T47D (cell line): Measurements from ENCODE around the gene TIGD4.
A peak's percentile ranks its signal among the peaks of the same experiment; 100 is the strongest.

ENCODE experiments used
- DNase-seq, 2 experiments: peaks; one replicate each; pipeline versions ENCODE4 v3.0.0 to v3.0.0-alpha.2; 2011 to 2012; ENCODE audit warnings: low read depth in 1 of 2, low spot score in 1 of 2
- JUND ChIP-seq: IDR thresholded peaks from 2 replicates; pipeline ENCODE4 v1.6.1; 2012; ENCODE audit warnings: low read depth
- in situ Hi-C: cut with HindIII; loops from 2 replicates; pipeline ENCODE4 v1.10.0; 2016; ENCODE audit warnings: low sequenced_read_pairs, low pct_unique_long_range_greater_than_20kb

Gene TIGD4

GRCh38 chr4:152805818-152806217 is 26.3 kb upstream of the TIGD4 start:
- DNase-seq = peak in 1 of 2 experiments; percentile 8
- TF ChIP-seq JUND = no peak
- in situ Hi-C loops = no loop called here

GRCh38 chr4:152805071-152805650 is 25.6 kb upstream of the TIGD4 start:
- no peak for DNase-seq
- in situ Hi-C loops = no loop called here
- TF ChIP-seq JUND = no peak

GRCh38 chr4:152803541-152803940 is 24.0 kb upstream of the TIGD4 start:
- in situ Hi-C loops = no loop called here
- TF ChIP-seq JUND = no peak
- DNase-seq = no peak

- DNase-seq = no peak
- in situ Hi-C loops = no loop called here
- TF ChIP-seq JUND = no peak
Observed at GRCh38 chr4:152795891-152796290, 16.4 kb upstream of the TIGD4 start.

- TF ChIP-seq JUND = no peak
- no peak for DNase-seq
- in situ Hi-C loops = no loop called here
Observed at GRCh38 chr4:152786627-152787026, 7.1 kb upstream of the TIGD4 start.

GRCh38 chr4:152785639-152786615 is 6.4 kb upstream of the TIGD4 start:
- no peak for TF ChIP-seq JUND
- in situ Hi-C loops = no loop called here
- no peak for DNase-seq

GRCh38 chr4:152784490-152785350 is 5.2 kb upstream of the TIGD4 start:
- in situ Hi-C loops = no loop called here
- DNase-seq = peak in 1 of 2 experiments; percentile 69
- no peak for TF ChIP-seq JUND

- TF ChIP-seq JUND = no peak
- in situ Hi-C loops = no loop called here
- peak in 1 of 2 experiments; percentile 29 for DNase-seq
Observed at GRCh38 chr4:152780267-152780778, 793 bp upstream of the TIGD4 start.

- TF ChIP-seq JUND = no peak
- peak in 1 of 2 experiments; percentile 18 for DNase-seq
- in situ Hi-C loops = no loop called here
Observed at GRCh38 chr4:152778656-152779512, 646 bp downstream of the TIGD4 start.

GRCh38 chr4:152777488-152777887 is 2.0 kb downstream of the TIGD4 start:
- no peak for TF ChIP-seq JUND
- no peak for DNase-seq
- in situ Hi-C loops = no loop called here

GRCh38 chr4:152776352-152776751 is 3.2 kb downstream of the TIGD4 start:
- TF ChIP-seq JUND = no peak
- DNase-seq = no peak
- in situ Hi-C loops = no loop called here
